ENCODE data around the gene GAREM1. TPM values are rescaled to one million over a fixed set of nuclear protein-coding genes. Genes with fewer than 3 reads are reported as not detected.

Gene GAREM1
- total RNA-seq, 3 donors from 2014 or later, result 0.11 to 0.33 (median 0.30) TPM

GRCh38 chr18:32424696-32425095 lies 46.0 kb downstream of the GAREM1 start:
- H3K27me3 Mint-ChIP-seq (ENCODE audit: low read depth), result peaks cover 12% of the 10 kb centered on the region
- no peak for DNase-seq
- peaks cover under 1% of the 10 kb centered on the region for H3K9me3 Mint-ChIP-seq
- no peaks in the 10 kb centered on the region for H3K4me1 Mint-ChIP-seq (ENCODE audit: low read depth)
- no peak for ATAC-seq
- H3K4me3 Mint-ChIP-seq, result no peak overlapping the region
- H3K36me3 Mint-ChIP-seq (ENCODE audit: insufficient read depth), result no peaks in the 10 kb centered on the region

GRCh38 chr18:32422978-32423740 lies 47.5 kb downstream of the GAREM1 start:
- Mint-ChIP-seq H3K9me3 (no peaks in the 10 kb centered on the region), H3K4me3 (no peak overlapping the region), H3K36me3 (ENCODE audit: insufficient read depth) (no peaks in the 10 kb centered on the region), H3K27me3 (ENCODE audit: low read depth) (peaks cover 4% of the 10 kb centered on the region), H3K4me1 (ENCODE audit: low read depth) (no peaks in the 10 kb centered on the region)
- ATAC-seq (no peak), DNase-seq (no peak)

- Mint-ChIP-seq H3K27me3 (ENCODE audit: low read depth) (peaks cover 2% of the 10 kb centered on the region), H3K4me3 (no peak overlapping the region), H3K4me1 (ENCODE audit: low read depth) (no peaks in the 10 kb centered on the region), H3K9me3 (no peaks in the 10 kb centered on the region), H3K36me3 (ENCODE audit: insufficient read depth) (no peaks in the 10 kb centered on the region)
- no peak for ATAC-seq
- no peak for DNase-seq
Measured at GRCh38 chr18:32422201-32422600, 48.5 kb downstream of the GAREM1 start.

GRCh38 chr18:32420084-32420750 lies 50.5 kb downstream of the GAREM1 start:
- DNase-seq, result no peak
- Mint-ChIP-seq H3K27me3 (ENCODE audit: low read depth) (no peaks in the 10 kb centered on the region), H3K36me3 (ENCODE audit: insufficient read depth) (no peaks in the 10 kb centered on the region), H3K9me3 (no peaks in the 10 kb centered on the region), H3K4me1 (ENCODE audit: low read depth) (no peaks in the 10 kb centered on the region), H3K4me3 (no peak overlapping the region)
- no peak for ATAC-seq

GRCh38 chr18:32418148-32418547 lies 52.5 kb downstream of the GAREM1 start:
- peaks cover 3% of the 10 kb centered on the region for H3K27me3 Mint-ChIP-seq (ENCODE audit: low read depth)
- H3K4me1 Mint-ChIP-seq (ENCODE audit: low read depth), result no peaks in the 10 kb centered on the region
- H3K9me3 Mint-ChIP-seq, result no peaks in the 10 kb centered on the region
- H3K4me3 Mint-ChIP-seq, result no peak overlapping the region
- DNase-seq (no peak), ATAC-seq (no peak)
- no peaks in the 10 kb centered on the region for H3K36me3 Mint-ChIP-seq (ENCODE audit: insufficient read depth)

GRCh38 chr18:32405588-32405987 lies 65.1 kb downstream of the GAREM1 start:
- Mint-ChIP-seq H3K27me3 (ENCODE audit: low read depth) (no peaks in the 10 kb centered on the region), H3K4me1 (ENCODE audit: low read depth) (peaks cover 3% of the 10 kb centered on the region), H3K36me3 (ENCODE audit: insufficient read depth) (no peaks in the 10 kb centered on the region), H3K9me3 (no peaks in the 10 kb centered on the region), H3K4me3 (no peak overlapping the region)
- DNase-seq (no peak), ATAC-seq (no peak)

GRCh38 chr18:32401621-32402020 lies 69.1 kb downstream of the GAREM1 start:
- H3K9me3 Mint-ChIP-seq, result no peaks in the 10 kb centered on the region
- no peaks in the 10 kb centered on the region for H3K27me3 Mint-ChIP-seq (ENCODE audit: low read depth)
- no peak for DNase-seq
- H3K4me1 Mint-ChIP-seq (ENCODE audit: low read depth), result peaks cover 3% of the 10 kb centered on the region
- ATAC-seq, result no peak
- H3K4me3 Mint-ChIP-seq, result no peak overlapping the region
- H3K36me3 Mint-ChIP-seq (ENCODE audit: insufficient read depth), result no peaks in the 10 kb centered on the region

GRCh38 chr18:32393407-32393806 lies 77.3 kb downstream of the GAREM1 start:
- DNase-seq (no peak), ATAC-seq (no peak)
- Mint-ChIP-seq H3K9me3 (peaks cover 3% of the 10 kb centered on the region), H3K27me3 (ENCODE audit: low read depth) (peaks cover 15% of the 10 kb centered on the region), H3K4me3 (no peak overlapping the region), H3K36me3 (ENCODE audit: insufficient read depth) (no peaks in the 10 kb centered on the region), H3K4me1 (ENCODE audit: low read depth) (no peaks in the 10 kb centered on the region)

- Mint-ChIP-seq H3K27me3 (ENCODE audit: low read depth) (peaks cover 18% of the 10 kb centered on the region), H3K36me3 (ENCODE audit: insufficient read depth) (no peaks in the 10 kb centered on the region), H3K9me3 (peaks cover 3% of the 10 kb centered on the region), H3K4me3 (no peak overlapping the region), H3K4me1 (ENCODE audit: low read depth) (no peaks in the 10 kb centered on the region)
- no peak for DNase-seq
- ATAC-seq, result no peak
Measured at GRCh38 chr18:32391126-32391525, 79.6 kb downstream of the GAREM1 start.

- Mint-ChIP-seq H3K4me3 (no peak overlapping the region), H3K9me3 (no peaks in the 10 kb centered on the region), H3K27me3 (ENCODE audit: low read depth) (peaks cover 18% of the 10 kb centered on the region), H3K36me3 (ENCODE audit: insufficient read depth) (no peaks in the 10 kb centered on the region), H3K4me1 (ENCODE audit: low read depth) (no peaks in the 10 kb centered on the region)
- DNase-seq (no peak), ATAC-seq (no peak)
Measured at GRCh38 chr18:32389858-32390257, 80.8 kb downstream of the GAREM1 start.

GRCh38 chr18:32389191-32389590 lies 81.5 kb downstream of the GAREM1 start:
- no peaks in the 10 kb centered on the region for H3K9me3 Mint-ChIP-seq
- no peaks in the 10 kb centered on the region for H3K36me3 Mint-ChIP-seq (ENCODE audit: insufficient read depth)
- H3K27me3 Mint-ChIP-seq (ENCODE audit: low read depth), result peaks cover 15% of the 10 kb centered on the region
- no peak for DNase-seq
- ATAC-seq, result no peak
- no peak overlapping the region for H3K4me3 Mint-ChIP-seq
- H3K4me1 Mint-ChIP-seq (ENCODE audit: low read depth), result no peaks in the 10 kb centered on the region

- H3K4me1 Mint-ChIP-seq (ENCODE audit: low read depth), result no peaks in the 10 kb centered on the region
- ATAC-seq (no peak), DNase-seq (no peak)
- peaks cover 12% of the 10 kb centered on the region for H3K27me3 Mint-ChIP-seq (ENCODE audit: low read depth)
- H3K4me3 Mint-ChIP-seq, result no peak overlapping the region
- H3K9me3 Mint-ChIP-seq, result no peaks in the 10 kb centered on the region
- H3K36me3 Mint-ChIP-seq (ENCODE audit: insufficient read depth), result no peaks in the 10 kb centered on the region
Measured at GRCh38 chr18:32386471-32386870, 84.2 kb downstream of the GAREM1 start.

- Mint-ChIP-seq H3K9me3 (no peaks in the 10 kb centered on the region), H3K4me3 (no peak overlapping the region), H3K4me1 (ENCODE audit: low read depth) (no peaks in the 10 kb centered on the region), H3K27me3 (ENCODE audit: low read depth) (peaks cover 7% of the 10 kb centered on the region), H3K36me3 (ENCODE audit: insufficient read depth) (no peaks in the 10 kb centered on the region)
- no peak for ATAC-seq
- DNase-seq, result no peak
Measured at GRCh38 chr18:32383050-32383819, 87.4 kb downstream of the GAREM1 start.

GRCh38 chr18:32381761-32382160 lies 88.9 kb downstream of the GAREM1 start:
- Mint-ChIP-seq H3K27me3 (ENCODE audit: low read depth) (peaks cover 3% of the 10 kb centered on the region), H3K36me3 (ENCODE audit: insufficient read depth) (no peaks in the 10 kb centered on the region), H3K9me3 (no peaks in the 10 kb centered on the region), H3K4me3 (no peak overlapping the region), H3K4me1 (ENCODE audit: low read depth) (no peaks in the 10 kb centered on the region)
- ATAC-seq, result no peak
- DNase-seq, result no peak
